HepG2 (cell line): Measurements from ENCODE around the gene ZBTB26. TPM values are rescaled to one million over a fixed set of nuclear protein-coding genes. Genes with fewer than 3 reads are reported as not detected.

Experiments used
- ARID2 ChIP-seq: sonication (generic); formaldehyde crosslinking; IDR thresholded peaks from 2 replicates; pipeline ENCODE4 v1.8.1; 2022; ENCODE audit warnings: mild to moderate bottlenecking, missing genetic modification reagents, borderline replicate concordance
- ERF ChIP-seq: IDR thresholded peaks from 2 replicates; pipeline ENCODE4 v1.6.1; 2018; ENCODE audit warnings: missing biosample characterization, missing genetic modification reagents
- FOXC1 ChIP-seq: sonication (generic); formaldehyde crosslinking; IDR thresholded peaks from 2 replicates; pipeline ENCODE4 v1.8.0; 2022; ENCODE audit warnings: mild to moderate bottlenecking, missing genetic modification reagents, borderline replicate concordance
- HOXA3 ChIP-seq: sonication (generic); formaldehyde crosslinking; IDR thresholded peaks from 2 replicates; pipeline ENCODE4 v1.5.0; 2020; ENCODE audit warnings: missing genetic modification reagents
- HOXA7 ChIP-seq: sonication (generic); formaldehyde crosslinking; IDR thresholded peaks from 2 replicates; pipeline ENCODE4 v1.8.1; 2022; ENCODE audit warnings: mild to moderate bottlenecking, missing genetic modification reagents, moderate library complexity
- HOXD1 ChIP-seq: sonication (generic); formaldehyde crosslinking; IDR thresholded peaks from 2 replicates; pipeline ENCODE4 v1.5.0; 2020; ENCODE audit warnings: missing genetic modification reagents
- KMT2B ChIP-seq: IDR thresholded peaks from 2 replicates; pipeline ENCODE4 v1.6.1; 2016; ENCODE audit warnings: missing genetic modification reagents, missing compliant biosample characterization
- MTA1 ChIP-seq: sonication (generic); formaldehyde crosslinking; IDR thresholded peaks from 2 replicates; pipeline ENCODE4 v1.4.0; 2020; ENCODE audit warnings: missing genetic modification reagents, mild to moderate bottlenecking, borderline replicate concordance
- NR1H2 ChIP-seq: sonication (generic); formaldehyde crosslinking; IDR thresholded peaks from 2 replicates; pipeline ENCODE4 v1.8.1; 2022; ENCODE audit warnings: low read depth, missing genetic modification reagents, borderline replicate concordance
- RARA ChIP-seq: IDR thresholded peaks from 2 replicates; pipeline ENCODE4 v1.6.1; 2016; ENCODE audit warnings: missing genetic modification reagents, missing compliant biosample characterization
- RFX3 ChIP-seq: IDR thresholded peaks from 2 replicates; pipeline ENCODE4 v1.6.1; 2016; ENCODE audit warnings: missing biosample characterization, missing genetic modification reagents
- SIN3A ChIP-seq: IDR thresholded peaks from 2 replicates; pipeline ENCODE4 v1.6.1; 2011; ENCODE audit warnings: low read depth, mild to moderate bottlenecking, control low read depth, low read length, borderline replicate concordance
- SMAD9 ChIP-seq: sonication (generic); formaldehyde crosslinking; IDR thresholded peaks from 2 replicates; pipeline ENCODE4 v1.5.1; 2020; ENCODE audit warnings: mild to moderate bottlenecking, missing genetic modification reagents
- SOX5 ChIP-seq: IDR thresholded peaks from 2 replicates; pipeline ENCODE4 v1.6.1; 2016; ENCODE audit warnings: borderline replicate concordance
- SPEN ChIP-seq: sonication (generic); formaldehyde crosslinking; IDR thresholded peaks from 2 replicates; pipeline ENCODE4 v1.5.1; 2020; ENCODE audit warnings: low read depth, mild to moderate bottlenecking, missing genetic modification reagents
- ZBTB1 ChIP-seq: sonication (generic); formaldehyde crosslinking; IDR thresholded peaks from 2 replicates; pipeline ENCODE4 v1.4.0; 2020; ENCODE audit warnings: missing genetic modification reagents, borderline replicate concordance
- ZNF282 ChIP-seq: fragments of 450-650 bp; IDR thresholded peaks from 2 replicates; pipeline ENCODE4 v1.6.1; 2018; ENCODE audit not compliant: partially characterized antibody
- ZNF329 ChIP-seq: sonication (generic); formaldehyde crosslinking; IDR thresholded peaks from 2 replicates; pipeline ENCODE4 v1.9.0; 2021; ENCODE audit warnings: low read depth, mild to moderate bottlenecking, missing genetic modification reagents
- ZNF597 ChIP-seq: sonication (generic); formaldehyde crosslinking; IDR thresholded peaks from 2 replicates; pipeline ENCODE4 v1.5.0; 2020; ENCODE audit warnings: missing genetic modification reagents
- ZNF850 ChIP-seq: sonication (generic); formaldehyde crosslinking; conservative IDR thresholded peaks from 2 replicates; pipeline ENCODE4 v1.9.0; 2021; ENCODE audit warnings: mild to moderate bottlenecking, missing genetic modification reagents
- polyA plus RNA-seq, 8 experiments: library from polyadenylated mRNA; depleted of rRNA in 3 of 8; stranded (reverse) in 7 of 8; unstranded in 1 of 8; fragments of >200 nt; fragmentation: Illumina TruSeq in 4 of 8; extraction: Trizol in 4 of 8; gene quantifications; 2 replicates each; pipeline versions ENCODE4 v1.2.1 to v1.2.3, GENCODE V29; 2011 to 2016; ENCODE audit warnings: low read depth in 4 of 8, missing spikeins in 1 of 8, mixed read lengths in 1 of 8; ENCODE audit not compliant: insufficient read depth in 1 of 8
- total RNA-seq, 5 experiments: library from RNA; depleted of rRNA; stranded (reverse); fragments of >200 nt; fragmentation: Illumina TruSeq; extraction: Trizol; gene quantifications; 2 replicates each; pipeline ENCODE4 v1.2.3, GENCODE V29; 2016; ENCODE audit warnings: low read depth in 1 of 5
- TF ChIP-seq, protein P1 (sequence below): sonication (generic); formaldehyde crosslinking; IDR thresholded peaks from 2 replicates; pipeline ENCODE4 v1.5.1; 2020; ENCODE audit warnings: mild to moderate bottlenecking, missing genetic modification reagents, moderate library complexity
- TF ChIP-seq, protein P2 (sequence below): sonication (generic); formaldehyde crosslinking; IDR thresholded peaks from 2 replicates; pipeline ENCODE4 v1.4.0; 2020; ENCODE audit warnings: missing genetic modification reagents, borderline replicate concordance

ZBTB26 gene
- total and polyA plus RNA-seq, 2 of the 13 experiments (the other 11 are each of a cell fraction or from before 2014, with no cell fraction given) = 4.5 to 8.6 TPM

DNA sequence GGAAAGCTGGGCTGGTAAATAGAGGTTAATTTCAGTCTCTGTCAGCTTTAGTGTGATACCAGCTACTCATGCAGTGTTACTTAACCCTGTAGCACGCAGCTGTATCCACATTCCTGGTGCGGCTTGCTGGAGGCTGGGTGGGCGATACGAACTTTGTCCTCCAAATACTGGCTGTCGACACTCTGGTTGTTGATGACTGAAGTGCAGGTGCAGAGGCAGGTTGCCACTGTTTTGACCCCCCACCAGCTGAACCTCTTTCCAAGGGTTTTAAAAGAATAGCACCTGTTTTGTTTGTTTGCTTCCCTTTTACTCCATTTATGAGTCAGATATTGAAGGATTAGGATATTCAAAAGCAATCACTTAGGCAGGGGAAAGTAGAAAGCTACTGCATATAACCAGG is 5.2 kb upstream of the ZBTB26 start (continued):
- TF ChIP-seq, protein P1, sequence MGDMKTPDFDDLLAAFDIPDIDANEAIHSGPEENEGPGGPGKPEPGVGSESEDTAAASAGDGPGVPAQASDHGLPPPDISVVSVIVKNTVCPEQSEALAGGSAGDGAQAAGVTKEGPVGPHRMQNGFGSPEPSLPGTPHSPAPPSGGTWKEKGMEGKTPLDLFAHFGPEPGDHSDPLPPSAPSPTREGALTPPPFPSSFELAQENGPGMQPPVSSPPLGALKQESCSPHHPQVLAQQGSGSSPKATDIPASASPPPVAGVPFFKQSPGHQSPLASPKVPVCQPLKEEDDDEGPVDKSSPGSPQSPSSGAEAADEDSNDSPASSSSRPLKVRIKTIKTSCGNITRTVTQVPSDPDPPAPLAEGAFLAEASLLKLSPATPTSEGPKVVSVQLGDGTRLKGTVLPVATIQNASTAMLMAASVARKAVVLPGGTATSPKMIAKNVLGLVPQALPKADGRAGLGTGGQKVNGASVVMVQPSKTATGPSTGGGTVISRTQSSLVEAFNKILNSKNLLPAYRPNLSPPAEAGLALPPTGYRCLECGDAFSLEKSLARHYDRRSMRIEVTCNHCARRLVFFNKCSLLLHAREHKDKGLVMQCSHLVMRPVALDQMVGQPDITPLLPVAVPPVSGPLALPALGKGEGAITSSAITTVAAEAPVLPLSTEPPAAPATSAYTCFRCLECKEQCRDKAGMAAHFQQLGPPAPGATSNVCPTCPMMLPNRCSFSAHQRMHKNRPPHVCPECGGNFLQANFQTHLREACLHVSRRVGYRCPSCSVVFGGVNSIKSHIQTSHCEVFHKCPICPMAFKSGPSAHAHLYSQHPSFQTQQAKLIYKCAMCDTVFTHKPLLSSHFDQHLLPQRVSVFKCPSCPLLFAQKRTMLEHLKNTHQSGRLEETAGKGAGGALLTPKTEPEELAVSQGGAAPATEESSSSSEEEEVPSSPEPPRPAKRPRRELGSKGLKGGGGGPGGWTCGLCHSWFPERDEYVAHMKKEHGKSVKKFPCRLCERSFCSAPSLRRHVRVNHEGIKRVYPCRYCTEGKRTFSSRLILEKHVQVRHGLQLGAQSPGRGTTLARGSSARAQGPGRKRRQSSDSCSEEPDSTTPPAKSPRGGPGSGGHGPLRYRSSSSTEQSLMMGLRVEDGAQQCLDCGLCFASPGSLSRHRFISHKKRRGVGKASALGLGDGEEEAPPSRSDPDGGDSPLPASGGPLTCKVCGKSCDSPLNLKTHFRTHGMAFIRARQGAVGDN (CRISPR knock-in tag) = no peak; the same call in 1 of the 2 replicates
- TF ChIP-seq ZNF329 (CRISPR knock-in tag) = no peak
- TF ChIP-seq HOXD1 (CRISPR knock-in tag) = no peak
- no peak for TF ChIP-seq NR1H2 (CRISPR knock-in tag)
- 0 out of 2 replicates have a peak, but pooled peaks have one; percentile 26 for TF ChIP-seq ERF (CRISPR knock-in tag)
- no peak for TF ChIP-seq SMAD9 (CRISPR knock-in tag)
- TF ChIP-seq SPEN (CRISPR knock-in tag) = 0 out of 2 replicates have a peak, but pooled peaks have one; percentile 17
- TF ChIP-seq ZBTB1 (CRISPR knock-in tag) = no peak
- no peak for TF ChIP-seq SIN3A
- peak; percentile 49; the same call in 1 of the 2 replicates for TF ChIP-seq HOXA3 (CRISPR knock-in tag)
- no peak for TF ChIP-seq HOXA7 (CRISPR knock-in tag)
- peak; percentile 60; the same call in 1 of the 2 replicates for TF ChIP-seq SOX5
- no peak for TF ChIP-seq ARID2 (CRISPR knock-in tag)
- peak; percentile 53; the same call in 1 of the 2 replicates for TF ChIP-seq KMT2B (CRISPR knock-in tag)
- TF ChIP-seq, protein P2, sequence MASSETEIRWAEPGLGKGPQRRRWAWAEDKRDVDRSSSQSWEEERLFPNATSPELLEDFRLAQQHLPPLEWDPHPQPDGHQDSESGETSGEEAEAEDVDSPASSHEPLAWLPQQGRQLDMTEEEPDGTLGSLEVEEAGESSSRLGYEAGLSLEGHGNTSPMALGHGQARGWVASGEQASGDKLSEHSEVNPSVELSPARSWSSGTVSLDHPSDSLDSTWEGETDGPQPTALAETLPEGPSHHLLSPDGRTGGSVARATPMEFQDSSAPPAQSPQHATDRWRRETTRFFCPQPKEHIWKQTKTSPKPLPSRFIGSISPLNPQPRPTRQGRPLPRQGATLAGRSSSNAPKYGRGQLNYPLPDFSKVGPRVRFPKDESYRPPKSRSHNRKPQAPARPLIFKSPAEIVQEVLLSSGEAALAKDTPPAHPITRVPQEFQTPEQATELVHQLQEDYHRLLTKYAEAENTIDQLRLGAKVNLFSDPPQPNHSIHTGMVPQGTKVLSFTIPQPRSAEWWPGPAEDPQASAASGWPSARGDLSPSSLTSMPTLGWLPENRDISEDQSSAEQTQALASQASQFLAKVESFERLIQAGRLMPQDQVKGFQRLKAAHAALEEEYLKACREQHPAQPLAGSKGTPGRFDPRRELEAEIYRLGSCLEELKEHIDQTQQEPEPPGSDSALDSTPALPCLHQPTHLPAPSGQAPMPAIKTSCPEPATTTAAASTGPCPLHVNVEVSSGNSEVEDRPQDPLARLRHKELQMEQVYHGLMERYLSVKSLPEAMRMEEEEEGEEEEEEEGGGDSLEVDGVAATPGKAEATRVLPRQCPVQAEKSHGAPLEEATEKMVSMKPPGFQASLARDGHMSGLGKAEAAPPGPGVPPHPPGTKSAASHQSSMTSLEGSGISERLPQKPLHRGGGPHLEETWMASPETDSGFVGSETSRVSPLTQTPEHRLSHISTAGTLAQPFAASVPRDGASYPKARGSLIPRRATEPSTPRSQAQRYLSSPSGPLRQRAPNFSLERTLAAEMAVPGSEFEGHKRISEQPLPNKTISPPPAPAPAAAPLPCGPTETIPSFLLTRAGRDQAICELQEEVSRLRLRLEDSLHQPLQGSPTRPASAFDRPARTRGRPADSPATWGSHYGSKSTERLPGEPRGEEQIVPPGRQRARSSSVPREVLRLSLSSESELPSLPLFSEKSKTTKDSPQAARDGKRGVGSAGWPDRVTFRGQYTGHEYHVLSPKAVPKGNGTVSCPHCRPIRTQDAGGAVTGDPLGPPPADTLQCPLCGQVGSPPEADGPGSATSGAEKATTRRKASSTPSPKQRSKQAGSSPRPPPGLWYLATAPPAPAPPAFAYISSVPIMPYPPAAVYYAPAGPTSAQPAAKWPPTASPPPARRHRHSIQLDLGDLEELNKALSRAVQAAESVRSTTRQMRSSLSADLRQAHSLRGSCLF (CRISPR knock-in tag) = no peak
- TF ChIP-seq MTA1 (CRISPR knock-in tag) = 0 out of 2 replicates have a peak, but pooled peaks have one; percentile 31
- no peak for TF ChIP-seq ZNF282
- TF ChIP-seq RFX3 (CRISPR knock-in tag) = no peak
- TF ChIP-seq RARA (CRISPR knock-in tag) = peak; percentile 78
- no peak for TF ChIP-seq ZNF850 (CRISPR knock-in tag)
- TF ChIP-seq ZNF597 (CRISPR knock-in tag) = no peak
- no peak for TF ChIP-seq FOXC1 (CRISPR knock-in tag)
